NCI-H460 (cell line): ENCODE data around the gene RPL9. TPM values are rescaled to one million over a fixed set of nuclear protein-coding genes. Genes with fewer than 3 reads are reported as not detected.
"Not testable (repeated sequence)": the region's sequence is repeated elsewhere in the genome, so short reads cannot be mapped to it uniquely, and the experiment has no call there.

ENCODE experiments used
- DNase-seq: peaks from one replicate; pipeline ENCODE4 v3.0.0-alpha.2; 2016; ENCODE audit warnings: low read depth; ENCODE audit errors: extremely low read depth
- small RNA-seq, 2 experiments: library from RNA; depleted of rRNA; stranded (forward); fragments of <200 nt; gene quantifications; one replicate each; pipeline ENCODE3, GENCODE V24; 2014
- total RNA-seq: library from RNA; depleted of rRNA; stranded (reverse); fragments of >200 nt; shearing (Covaris generic); gene quantifications from 2 replicates; pipeline ENCODE4 v1.2.3, GENCODE V29; 2014; rRNA removed

The RPL9 gene
- total RNA-seq, 1 experiment from 2014 or later, result 7,046 TPM

DNA sequence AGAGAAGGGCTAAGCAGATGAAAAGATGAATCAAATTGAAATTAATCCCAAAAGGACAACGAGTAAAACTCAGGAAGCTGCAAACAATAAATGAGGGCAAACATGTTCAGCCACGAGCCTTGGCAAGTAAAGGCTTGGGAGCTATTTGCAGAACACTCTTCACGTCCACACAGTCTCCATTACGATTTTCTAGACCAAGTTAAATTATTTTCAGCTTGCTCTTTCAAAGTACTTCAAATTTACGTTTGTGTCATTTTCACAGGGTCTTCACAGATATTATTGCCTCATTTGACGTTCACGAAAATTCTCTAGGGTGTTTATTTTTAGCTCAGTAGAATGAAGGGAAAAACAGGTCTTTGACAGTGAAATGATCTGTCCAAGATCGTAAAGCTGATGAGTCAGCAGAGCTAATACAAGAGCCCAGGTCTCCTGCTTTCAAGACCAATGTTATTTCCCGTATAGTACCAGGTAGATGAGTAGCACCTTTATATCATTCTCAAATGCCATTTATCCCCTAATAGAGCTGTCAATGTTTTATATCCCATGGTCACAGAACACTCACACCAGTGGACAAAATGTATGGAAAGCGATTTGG is 31.1 kb downstream of the RPL9 start:
- no peak for DNase-seq

DNA sequence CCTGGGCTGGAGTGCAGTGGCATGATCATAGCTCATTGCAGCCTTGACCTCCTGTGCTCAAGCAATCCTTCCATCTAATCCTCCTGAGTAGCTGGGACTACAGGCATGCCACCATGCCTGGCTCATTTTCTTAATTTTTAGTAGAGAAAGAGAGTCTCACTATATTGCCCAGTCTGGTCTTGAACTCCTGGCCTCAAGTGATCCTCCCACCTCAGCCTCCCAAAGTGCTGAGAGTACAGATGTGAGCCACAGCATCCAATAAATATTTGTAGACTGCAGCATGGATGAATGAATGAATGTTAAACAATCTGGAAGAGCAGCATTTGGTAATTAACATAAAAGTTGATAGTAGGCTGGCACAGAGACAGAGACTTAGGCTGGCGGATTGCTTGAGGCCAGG is 32.0 kb downstream of the RPL9 start:
- DNase-seq, result no peak

GRCh38 chr4:39425297-39425696 is 33.4 kb downstream of the RPL9 start:
- not testable (repeated sequence) for DNase-seq

GRCh38 chr4:39422247-39422646 is 36.5 kb downstream of the RPL9 start:
- no peak for DNase-seq

- peak; percentile 30 for DNase-seq
Measured at GRCh38 chr4:39415678-39416283, 42.9 kb downstream of the RPL9 start.

DNA sequence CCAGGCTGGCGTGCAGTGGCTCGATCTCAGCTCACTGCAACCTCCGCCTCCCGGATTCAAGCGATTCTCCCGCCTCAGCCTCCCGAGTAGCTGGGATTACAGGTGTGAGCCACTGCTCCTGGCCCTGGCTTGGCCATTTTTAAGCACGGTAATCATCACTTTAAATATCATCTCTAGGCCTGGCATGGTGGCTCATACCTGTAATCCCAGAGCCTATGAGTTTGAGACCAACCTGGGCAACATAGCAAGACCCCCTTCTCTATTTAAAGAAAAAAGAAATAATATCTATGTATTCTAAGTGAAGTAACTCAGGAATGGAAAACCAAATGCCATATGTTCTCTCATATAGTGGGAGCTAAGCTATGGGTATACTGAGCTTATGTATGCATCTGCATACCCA is 47.2 kb downstream of the RPL9 start:
- not testable (repeated sequence) for DNase-seq

- no peak for DNase-seq
Measured at GRCh38 chr4:39410415-39410814, 48.3 kb downstream of the RPL9 start.

GRCh38 chr4:39407584-39407885 is 51.2 kb downstream of the RPL9 start:
- DNase-seq, result no peak

GRCh38 chr4:39406763-39407583 is 51.7 kb downstream of the RPL9 start, which contains the start of gene KLB:
KLB (plus strand) TSS chr4:39406930; CDS start chr4:39406950, 20 bp downstream.
- DNase-seq, result no peak

Small RNAs within 50 kb of the gene (small RNA-seq; reads per million reads assigned to genes)
- 0 reads per million in 2 experiments for gene MIR5591
- gene RF00019, result 0 reads per million in 2 experiments

Other genes starting within 250 kb of the RPL9 start
- gene RFC1, start 92.6 kb downstream of the RPL9 start, total RNA-seq, result 51.8 and 53.7 TPM in 2 replicates
- not detected in 2 replicates for gene KLB, start 52.0 kb downstream of the RPL9 start, total RNA-seq
- 32.8 and 37.0 TPM in 2 replicates for gene LIAS, start 134 bp upstream of the RPL9 start, total RNA-seq
- 358 and 406 TPM in 2 replicates for gene UGDH, start 68.5 kb upstream of the RPL9 start, total RNA-seq
- 28.3 and 40.1 TPM in 2 replicates for gene SMIM14, start 179.9 kb upstream of the RPL9 start, total RNA-seq
- gene UBE2K, start 239.2 kb upstream of the RPL9 start, total RNA-seq, result 29.3 and 33.4 TPM in 2 replicates